Chondrocyte (in vitro differentiated cells): ENCODE results near the gene TXNDC2. TPM values are rescaled to one million over a fixed set of nuclear protein-coding genes. Genes with fewer than 3 reads are reported as not detected.

Experiments used
- DNase-seq: peaks from one replicate; pipeline ENCODE4 v3.0.0; 2021; ENCODE audit warnings: mixed read lengths, low spot score
- H3K27ac Mint-ChIP-seq: one replicate; pipeline ENCODE4 v1.8.0; 2021; ENCODE audit warnings: mild to moderate bottlenecking, moderate library complexity, mixed read lengths; ENCODE audit not compliant: unreplicated experiment
- H3K27me3 Mint-ChIP-seq: 2 replicates; pipeline ENCODE4 v1.8.0; 2021; ENCODE audit warnings: low read depth, mixed read lengths
- H3K36me3 Mint-ChIP-seq: 2 replicates; pipeline ENCODE4 v1.8.0; 2021; ENCODE audit warnings: low read depth, mixed read lengths
- H3K4me1 Mint-ChIP-seq: 2 replicates; pipeline ENCODE4 v1.8.0; 2021; ENCODE audit warnings: low read depth, mild to moderate bottlenecking, mixed read lengths
- H3K4me3 Mint-ChIP-seq: one replicate; pipeline ENCODE4 v1.8.0; 2021; ENCODE audit warnings: mild to moderate bottlenecking, moderate library complexity, mixed read lengths; ENCODE audit not compliant: unreplicated experiment
- H3K9me3 Mint-ChIP-seq: 2 replicates; pipeline ENCODE4 v1.8.0; 2021; ENCODE audit warnings: low read depth, mixed read lengths
- total RNA-seq: library from RNA; stranded (reverse); gene quantifications from 3 replicates; pipeline ENCODE4 v1.2.1, GENCODE V29; 2021
- TF ChIP-seq, protein P1 (sequence below): fragments of 200-600 bp; sonication (generic); IDR thresholded peaks from 2 replicates; pipeline ENCODE4 v1.5.0; 2021; ENCODE audit warnings: antibody characterized with exemption, mild to moderate bottlenecking, moderate library complexity

Gene TXNDC2
- total RNA-seq, 1 donor from 2014 or later: 0.17 TPM

DNA sequence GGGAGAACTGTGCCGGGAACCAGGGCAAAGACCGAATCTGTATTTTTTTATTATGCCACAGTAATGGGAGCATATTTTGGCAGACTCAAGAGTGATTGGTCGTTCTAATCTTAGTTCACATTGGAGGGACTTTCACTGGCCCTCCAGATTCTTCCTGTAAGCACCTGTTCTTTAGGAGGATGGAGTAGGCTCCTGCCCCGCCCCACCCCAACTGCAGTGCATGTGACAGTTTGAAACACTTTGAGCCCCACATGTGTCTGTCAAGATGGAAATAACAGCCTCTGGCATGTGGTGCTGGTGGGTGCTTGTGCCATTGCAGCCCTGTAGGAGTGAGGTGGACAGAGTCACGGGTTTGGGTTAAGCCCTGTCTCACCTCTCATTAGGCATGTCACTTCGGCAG, 43.3 kb upstream of the TXNDC2 start:
- Mint-ChIP-seq H3K36me3 (peaks cover 6% of the 10 kb centered on the region), H3K9me3 (no peaks in the 10 kb centered on the region), H3K4me1 (peaks cover 59% of the 10 kb centered on the region), H3K4me3 (no peak overlapping the region), H3K27ac (no peak overlapping the region), H3K27me3 (no peaks in the 10 kb centered on the region)
- TF ChIP-seq, protein P1, sequence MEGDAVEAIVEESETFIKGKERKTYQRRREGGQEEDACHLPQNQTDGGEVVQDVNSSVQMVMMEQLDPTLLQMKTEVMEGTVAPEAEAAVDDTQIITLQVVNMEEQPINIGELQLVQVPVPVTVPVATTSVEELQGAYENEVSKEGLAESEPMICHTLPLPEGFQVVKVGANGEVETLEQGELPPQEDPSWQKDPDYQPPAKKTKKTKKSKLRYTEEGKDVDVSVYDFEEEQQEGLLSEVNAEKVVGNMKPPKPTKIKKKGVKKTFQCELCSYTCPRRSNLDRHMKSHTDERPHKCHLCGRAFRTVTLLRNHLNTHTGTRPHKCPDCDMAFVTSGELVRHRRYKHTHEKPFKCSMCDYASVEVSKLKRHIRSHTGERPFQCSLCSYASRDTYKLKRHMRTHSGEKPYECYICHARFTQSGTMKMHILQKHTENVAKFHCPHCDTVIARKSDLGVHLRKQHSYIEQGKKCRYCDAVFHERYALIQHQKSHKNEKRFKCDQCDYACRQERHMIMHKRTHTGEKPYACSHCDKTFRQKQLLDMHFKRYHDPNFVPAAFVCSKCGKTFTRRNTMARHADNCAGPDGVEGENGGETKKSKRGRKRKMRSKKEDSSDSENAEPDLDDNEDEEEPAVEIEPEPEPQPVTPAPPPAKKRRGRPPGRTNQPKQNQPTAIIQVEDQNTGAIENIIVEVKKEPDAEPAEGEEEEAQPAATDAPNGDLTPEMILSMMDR: no peak
- no peak for DNase-seq

DNA sequence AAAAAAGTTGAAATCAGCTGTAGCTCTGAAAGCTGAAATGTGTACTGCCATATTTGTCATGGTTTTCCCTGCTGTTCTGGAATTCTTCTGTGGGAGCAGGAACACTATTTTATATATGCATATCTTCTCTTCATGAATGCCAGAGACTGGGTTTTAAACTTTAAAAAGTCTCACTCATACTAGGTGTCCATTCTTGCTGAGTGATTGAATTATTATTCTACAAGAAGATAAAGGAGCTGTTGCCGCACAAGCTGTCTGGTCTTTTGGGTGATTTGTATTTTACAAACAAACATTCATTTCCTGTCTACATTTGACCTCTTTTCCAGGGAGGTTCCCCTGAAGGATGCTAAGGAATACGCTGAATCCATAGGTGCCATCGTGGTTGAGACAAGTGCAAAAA, 40.5 kb upstream of the TXNDC2 start:
- TF ChIP-seq, protein P1: no peak
- no peak overlapping the region for H3K4me3 Mint-ChIP-seq
- no peaks in the 10 kb centered on the region for H3K27me3 Mint-ChIP-seq
- peaks cover 62% of the 10 kb centered on the region for H3K4me1 Mint-ChIP-seq
- DNase-seq: no peak
- no peaks in the 10 kb centered on the region for H3K9me3 Mint-ChIP-seq
- peaks cover 4% of the 10 kb centered on the region for H3K36me3 Mint-ChIP-seq
- peak overlapping the region; percentile 60 for H3K27ac Mint-ChIP-seq

DNA sequence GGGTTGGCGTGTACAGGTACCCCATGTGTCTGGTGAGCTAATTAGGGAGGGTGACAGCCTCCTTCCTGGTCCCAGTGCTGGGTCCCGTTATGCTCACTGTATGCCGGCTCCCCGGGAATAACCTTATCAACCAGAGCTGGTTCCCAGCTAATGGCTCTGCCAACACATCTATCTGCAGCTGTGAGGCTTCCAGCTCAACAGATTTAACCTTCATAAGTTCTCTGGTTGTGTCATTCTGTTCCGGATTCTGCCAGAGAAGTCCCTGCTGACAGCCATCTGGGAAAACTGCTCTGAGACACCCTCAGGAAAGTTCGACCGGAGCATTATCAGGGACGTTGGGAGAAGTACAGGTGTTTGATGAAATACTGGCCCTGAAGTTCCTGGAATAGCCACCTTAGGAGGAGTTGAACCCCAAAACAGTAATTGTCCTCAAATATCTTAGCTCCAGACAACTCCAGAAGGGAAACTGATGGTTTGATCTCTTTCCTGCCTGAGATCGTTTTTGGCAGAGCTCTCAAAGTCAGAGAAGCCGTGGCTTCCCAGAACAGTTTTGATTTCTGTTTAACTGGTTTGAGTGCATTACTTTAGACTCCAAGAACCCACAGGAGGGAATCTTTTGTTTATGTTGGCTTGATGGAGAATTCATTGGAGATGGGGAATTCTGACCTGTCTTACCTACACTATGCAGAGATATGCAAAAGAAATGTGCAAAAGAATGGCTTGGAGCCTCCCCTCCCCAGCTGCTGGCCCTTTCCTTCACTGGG, 39.4 kb upstream of the TXNDC2 start:
- no peak for DNase-seq
- Mint-ChIP-seq H3K4me3 (peak overlapping the region; percentile 38), H3K36me3 (peaks cover 4% of the 10 kb centered on the region), H3K27me3 (no peaks in the 10 kb centered on the region), H3K9me3 (no peaks in the 10 kb centered on the region), H3K27ac (peak overlapping the region; percentile 69), H3K4me1 (peaks cover 64% of the 10 kb centered on the region)
- TF ChIP-seq, protein P1: no peak

DNA sequence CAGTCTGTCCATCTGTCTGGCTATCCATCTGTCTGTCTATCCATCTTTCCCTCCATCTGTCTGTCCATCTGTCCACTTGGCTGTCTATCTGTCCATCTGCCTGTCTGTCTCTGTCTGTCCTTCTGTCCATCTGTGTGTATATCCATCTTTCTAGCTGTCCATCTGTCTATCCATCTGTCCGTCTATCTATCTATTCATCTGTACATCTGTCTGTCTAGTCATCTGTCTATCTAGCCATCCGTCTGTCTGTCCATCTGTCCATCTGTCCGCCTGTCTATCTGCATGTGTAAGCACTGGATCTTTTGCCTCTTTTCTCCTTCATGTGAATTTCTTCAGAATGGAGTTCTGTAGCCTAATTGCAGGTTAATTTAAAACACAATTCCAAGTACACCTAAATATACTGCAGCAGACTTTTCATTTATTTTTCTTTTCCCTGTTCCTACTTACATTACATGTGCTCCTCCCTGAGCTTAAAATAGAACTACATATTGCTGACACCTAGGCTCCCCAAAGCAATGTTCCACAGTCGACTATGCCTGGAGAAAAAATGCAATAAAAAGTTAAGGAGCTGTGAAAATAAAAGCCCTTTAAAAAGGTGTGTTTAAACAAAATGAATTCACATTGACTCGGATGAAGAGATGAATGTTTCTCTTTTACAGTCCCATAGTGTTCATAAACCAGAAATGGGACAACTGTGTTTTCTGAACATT, 37.4 kb upstream of the TXNDC2 start:
- no peak overlapping the region for H3K4me3 Mint-ChIP-seq
- H3K4me1 Mint-ChIP-seq: peaks cover 64% of the 10 kb centered on the region

More for the DNA sequence above, 37.4 kb upstream of the TXNDC2 start:
- H3K36me3 Mint-ChIP-seq: peaks cover 6% of the 10 kb centered on the region
- H3K27me3 Mint-ChIP-seq: no peaks in the 10 kb centered on the region
- TF ChIP-seq, protein P1: no peak
- peaks cover 7% of the 10 kb centered on the region for H3K9me3 Mint-ChIP-seq
- peak overlapping the region; percentile 37 for H3K27ac Mint-ChIP-seq
- DNase-seq: no peak
